NCI-H345 treated with DMSO at 0.1 percent for 48 hours (cell line): Measurements from ENCODE around the gene EPHA1.
A peak's percentile ranks its signal among the peaks of the same experiment; 100 is the strongest.

Source experiments
- DNase-seq: peaks from one replicate; lab custom pipeline; 2025; ENCODE audit not compliant: unreplicated experiment; lab: John Stamatoyannopoulos, UW

The EPHA1 gene

DNA sequence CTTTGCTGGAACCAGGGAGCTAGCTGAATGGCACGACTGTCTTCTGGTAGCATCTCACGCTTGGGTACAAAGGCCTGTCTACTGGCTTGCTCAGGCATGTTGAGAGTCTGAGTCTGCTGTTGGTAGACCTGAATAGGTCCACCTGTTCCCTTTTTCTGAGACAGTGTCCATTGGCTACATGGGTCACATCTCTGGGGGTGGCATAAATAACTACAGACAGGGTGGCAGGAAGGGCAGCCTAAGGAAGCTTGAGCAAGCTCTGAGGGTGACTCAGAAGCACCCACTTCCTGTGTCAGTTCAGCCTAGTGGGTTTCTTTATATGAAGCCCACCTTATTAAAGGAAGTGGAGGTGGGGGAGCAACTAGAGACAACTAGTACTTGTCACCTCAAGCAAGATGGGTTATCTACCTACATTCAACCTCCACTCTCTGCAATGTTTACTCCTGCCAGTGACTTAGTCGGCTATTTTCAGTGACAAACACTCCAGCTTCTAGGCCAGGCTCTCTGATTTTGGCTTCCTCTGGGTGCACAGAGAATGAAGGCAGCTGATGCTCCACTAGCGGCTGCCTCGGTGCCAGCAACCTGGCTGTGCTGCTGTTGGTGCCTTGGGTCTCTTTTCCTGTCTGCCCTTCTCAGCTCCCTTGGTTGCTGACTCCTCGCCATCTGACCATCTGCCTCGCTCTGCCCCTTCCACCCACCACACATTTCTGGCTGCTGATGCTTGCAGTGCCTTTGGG is 33.2 kb downstream of the EPHA1 start:
- DNase-seq: no peak

DNA sequence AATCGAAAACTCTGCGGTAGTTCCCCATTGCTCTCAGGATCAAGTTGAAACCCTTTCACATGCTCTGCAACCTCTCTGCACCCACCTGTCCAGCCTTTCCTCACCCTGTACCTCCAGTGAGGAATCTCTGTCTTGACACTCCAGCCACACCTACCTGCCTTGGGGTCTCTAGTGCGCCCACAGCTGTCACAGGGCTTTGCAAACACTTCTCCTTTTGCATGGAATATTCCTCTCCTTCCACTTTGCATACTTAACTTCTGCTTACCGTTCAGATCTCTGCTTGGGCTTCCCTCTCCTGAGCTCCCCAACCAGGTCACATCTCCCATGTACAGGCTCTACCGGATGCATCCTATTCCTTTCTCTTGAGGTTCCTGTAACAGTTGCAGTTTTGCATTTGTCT is 34.1 kb downstream of the EPHA1 start:
- no peak for DNase-seq

DNA sequence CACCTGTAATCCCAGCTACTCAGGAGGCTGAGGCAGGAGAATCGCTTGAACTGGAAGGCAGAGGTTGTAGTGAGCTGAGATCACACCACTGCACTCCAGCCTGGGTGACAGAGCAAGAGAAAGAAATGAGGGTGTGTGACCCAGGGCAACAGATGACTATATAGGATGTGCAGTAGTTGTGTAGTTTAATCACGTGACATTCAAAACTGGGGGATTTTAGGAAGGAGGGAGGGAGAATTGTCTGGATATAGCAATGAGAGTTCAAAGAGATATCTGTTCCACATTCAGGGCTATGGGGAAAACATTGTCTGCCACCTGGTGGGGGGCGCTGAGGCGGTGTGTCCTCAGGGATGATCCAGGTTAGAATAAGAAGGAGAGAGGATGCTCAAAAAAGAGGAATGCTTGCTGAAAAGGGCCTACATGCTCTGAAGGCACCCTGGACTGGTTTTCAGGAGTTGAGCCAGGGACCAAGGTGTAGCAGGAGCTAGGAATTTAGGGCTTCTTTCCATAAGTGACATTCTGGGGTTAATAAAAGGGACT is 35.3 kb downstream of the EPHA1 start:
- DNase-seq: no peak

DNA sequence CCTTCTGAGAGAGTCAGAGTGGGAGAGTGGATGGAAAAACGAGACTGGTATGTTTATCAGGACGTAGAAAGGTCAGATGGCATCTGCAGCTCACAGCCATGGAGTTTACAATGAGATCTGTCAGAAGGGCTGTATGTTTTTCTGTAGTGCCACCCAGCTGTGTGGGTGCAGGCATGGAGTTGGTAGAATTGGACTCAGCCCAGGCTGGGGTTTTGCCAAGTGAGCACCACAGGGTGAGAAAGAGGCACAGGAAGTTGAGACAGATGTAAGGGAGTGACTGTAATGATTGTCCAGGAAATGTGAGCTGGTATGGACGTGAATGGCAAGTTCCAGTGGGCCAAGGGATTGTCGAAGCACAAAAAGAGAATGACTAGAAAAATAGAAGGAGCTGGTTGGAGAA is 36.6 kb downstream of the EPHA1 start:
- DNase-seq: no peak

DNA sequence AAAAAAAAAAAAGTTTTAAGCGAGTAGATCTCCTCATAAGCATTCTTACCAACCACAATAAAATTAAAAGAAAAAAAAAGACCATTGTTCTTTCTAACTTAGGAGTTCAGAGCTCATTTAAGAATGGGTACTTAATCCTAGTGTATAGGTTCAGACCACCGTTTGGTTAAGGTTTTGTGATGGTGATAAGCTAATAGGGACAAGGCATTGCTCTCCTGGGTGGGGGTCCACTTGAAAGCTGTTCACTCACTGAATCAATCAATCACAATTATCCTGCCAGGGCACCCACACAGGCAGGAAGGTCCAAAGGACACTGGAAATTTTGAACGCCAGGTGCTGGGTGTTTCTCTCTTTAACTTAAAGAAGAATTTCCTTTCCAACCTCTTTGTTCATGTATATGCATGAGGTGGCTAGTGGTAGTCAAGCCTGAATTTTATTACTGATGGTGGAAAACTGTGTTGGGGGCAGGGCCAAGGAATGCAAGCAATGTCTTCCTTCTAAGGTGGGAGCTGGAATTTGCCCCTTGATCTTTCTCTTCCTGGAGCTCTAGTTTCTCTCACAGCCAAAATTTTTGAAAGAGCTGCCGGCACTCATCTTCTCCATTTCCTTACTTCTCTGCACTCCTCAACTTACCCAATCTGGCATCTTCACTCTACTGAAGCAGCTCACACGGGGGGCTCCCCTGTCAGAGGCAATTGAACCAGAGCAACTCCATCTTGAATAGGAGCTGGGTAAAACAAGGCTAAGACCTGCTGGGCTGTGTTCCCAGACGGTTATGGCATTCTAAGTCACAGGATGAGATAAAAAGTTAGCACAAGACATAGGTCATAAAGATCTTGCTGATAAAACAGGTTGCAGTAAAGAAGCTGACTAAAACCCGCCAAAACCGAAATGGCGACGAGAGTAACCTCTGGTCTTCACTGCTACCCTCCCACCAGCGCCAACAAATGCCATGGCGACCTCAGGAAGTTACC is 38.7 kb downstream of the EPHA1 start:
- DNase-seq: no peak

DNA sequence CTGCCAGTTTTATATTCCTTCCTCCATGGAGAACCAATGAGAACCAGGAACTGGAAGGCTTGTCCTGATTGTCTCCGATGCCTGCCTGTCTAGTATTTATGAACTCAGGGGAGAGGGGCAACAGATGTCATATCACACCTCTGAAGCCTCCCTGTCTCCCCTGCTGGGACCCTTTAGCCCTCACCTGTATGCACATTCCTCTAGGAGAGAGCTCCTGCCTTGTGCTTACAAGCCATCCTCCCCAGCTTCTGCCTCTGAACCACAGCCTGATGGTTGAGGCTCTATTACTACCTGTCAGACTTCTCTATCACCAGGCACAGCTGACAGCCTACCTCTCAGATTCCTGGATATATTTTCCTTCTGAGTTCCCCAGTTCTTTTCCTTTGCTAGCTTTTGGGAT is 40.3 kb downstream of the EPHA1 start:
- DNase-seq: no peak

DNA sequence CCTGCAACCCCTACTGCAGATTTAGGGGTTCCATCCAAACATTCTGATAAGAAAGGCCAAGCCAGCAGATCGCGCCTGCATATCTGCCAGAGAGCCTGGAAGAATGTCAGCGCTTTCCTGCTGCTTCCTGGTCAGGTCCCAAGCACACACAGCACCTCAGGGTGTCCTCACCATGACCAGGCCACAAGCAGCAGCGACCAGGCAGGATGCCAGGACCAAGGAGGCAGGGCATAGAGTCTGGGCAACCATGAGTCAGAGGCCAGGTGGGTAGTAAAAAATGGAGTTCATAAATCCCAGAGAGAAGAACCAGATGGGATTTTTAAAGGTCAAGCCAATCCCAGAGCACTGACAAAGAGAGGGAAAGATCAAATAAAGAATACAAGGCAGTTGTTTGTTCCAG is 40.7 kb downstream of the EPHA1 start:
- DNase-seq: no peak

DNA sequence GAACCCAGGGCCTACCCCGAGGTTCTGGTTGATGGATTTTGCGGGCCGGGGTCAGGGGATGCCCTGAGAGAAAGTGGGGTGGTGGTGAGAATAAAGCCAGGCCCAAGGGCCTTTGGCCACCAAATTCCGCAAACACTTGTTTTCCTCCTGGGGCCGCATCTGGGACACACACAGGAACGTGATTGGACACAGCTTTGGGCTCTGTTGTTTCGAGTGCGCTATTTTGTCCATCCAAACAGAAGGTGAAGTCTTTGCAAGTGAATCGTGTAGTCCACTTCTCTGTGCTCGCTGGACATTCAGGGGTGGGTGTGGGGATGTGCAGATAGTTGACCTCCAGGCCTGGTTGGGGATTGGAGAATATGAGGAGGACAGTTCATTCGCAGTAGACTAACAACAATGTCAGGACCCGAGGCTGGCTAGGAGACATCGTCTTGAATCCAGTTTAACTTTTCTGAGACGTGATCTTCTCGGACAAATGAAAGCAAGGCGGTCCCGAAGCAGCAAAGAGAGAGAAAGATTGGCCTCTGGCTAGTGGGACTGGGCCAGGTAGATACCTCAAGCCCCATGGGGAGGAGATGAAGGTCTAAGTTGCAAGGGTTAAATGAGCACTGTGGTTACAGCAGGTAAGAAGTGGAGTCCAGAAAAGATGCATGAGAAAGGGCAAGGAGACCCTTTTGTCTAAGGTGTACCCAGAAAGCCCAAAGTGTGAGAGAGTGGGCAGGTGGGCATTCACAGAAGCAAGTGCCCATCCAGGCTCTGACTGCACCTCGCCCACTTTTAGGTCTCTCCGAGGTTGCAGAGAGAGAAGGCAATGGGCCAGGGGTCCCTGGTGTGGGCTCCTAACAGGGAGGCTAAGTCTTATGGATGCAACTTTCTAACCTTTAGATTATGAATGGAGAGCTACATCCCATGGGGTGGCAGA is 45.4 kb downstream of the EPHA1 start:
- DNase-seq: no peak

DNA sequence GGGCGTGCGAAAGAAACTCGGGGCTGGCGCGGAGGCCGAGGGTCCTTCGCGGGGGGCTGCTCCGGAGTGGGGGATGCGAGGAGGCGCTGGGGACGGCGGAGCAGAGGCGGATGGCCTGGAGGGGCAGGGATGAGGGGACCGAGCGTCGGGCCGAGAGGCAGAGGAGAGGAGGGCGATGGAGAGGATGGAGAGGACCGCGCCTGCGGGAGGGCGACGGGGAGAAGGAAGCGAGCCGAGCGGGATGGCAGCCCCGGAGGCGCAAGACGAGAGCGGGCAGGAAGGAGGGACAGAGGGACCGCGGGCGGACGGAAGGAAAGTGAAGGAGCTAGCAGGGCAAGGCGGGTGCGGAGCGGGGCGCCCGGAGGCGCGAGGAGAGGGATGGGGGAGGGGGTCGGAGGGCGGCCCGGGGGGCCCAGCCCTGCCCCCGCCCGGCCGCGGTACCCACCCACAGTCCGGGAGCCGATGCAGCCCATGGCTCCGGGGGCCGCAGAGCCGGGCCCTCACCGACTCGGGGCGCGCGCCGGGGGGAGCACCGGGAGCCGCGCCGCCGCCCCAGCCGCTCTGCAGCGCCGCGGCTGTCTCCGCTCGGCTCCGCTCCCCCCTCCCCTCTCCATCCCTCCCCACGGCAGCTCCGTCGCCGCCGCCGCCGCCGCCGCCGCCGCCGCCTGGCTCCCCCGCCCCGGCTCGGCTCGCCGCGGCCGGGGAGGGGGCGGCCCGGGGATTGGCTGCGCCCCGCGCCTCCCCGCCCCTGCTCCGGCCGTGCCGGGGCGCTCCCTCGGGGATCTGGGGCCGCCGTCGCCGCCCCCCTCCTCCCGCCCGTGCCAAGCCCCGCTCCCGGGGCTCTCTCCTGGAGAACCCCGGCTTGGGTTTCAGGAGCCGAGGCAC is 46.3 kb downstream of the EPHA1 start, which contains the start of gene FAM131B:
FAM131B (minus strand) TSS at position 583 of the 885 bp plus-strand sequence; CDS start at position 473, 110 bp downstream.
- no peak for DNase-seq

DNA sequence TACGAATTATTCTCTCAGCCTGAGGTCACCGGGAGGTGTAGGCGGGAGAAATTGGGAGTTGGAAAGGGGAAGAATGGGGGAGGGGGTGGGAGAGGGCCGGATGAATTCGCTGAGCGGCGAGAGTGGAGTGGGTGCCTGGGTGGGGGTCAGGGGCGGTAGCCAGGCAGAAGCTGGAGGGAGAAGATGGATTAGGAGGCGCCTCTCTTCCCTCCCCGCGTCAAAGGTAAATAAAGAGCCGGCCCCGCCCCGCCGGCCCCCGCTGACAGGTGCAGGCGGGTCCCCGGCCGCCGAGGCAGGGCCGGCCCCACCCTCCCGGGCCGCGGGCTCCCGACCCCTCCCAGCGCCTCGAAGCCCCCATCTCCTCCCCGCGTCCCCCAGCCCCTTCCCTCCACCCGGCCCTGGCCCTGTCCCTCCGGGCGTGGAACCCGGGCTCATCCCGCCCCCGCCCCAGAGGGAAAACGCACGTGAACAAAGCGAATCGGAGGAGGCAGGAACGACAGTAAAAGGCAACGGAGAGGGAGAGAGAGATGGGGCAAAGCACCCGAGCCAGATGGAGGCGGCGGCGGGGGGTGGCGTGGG is 47.0 kb downstream of the EPHA1 start:
- peak; percentile 36 for DNase-seq

DNA sequence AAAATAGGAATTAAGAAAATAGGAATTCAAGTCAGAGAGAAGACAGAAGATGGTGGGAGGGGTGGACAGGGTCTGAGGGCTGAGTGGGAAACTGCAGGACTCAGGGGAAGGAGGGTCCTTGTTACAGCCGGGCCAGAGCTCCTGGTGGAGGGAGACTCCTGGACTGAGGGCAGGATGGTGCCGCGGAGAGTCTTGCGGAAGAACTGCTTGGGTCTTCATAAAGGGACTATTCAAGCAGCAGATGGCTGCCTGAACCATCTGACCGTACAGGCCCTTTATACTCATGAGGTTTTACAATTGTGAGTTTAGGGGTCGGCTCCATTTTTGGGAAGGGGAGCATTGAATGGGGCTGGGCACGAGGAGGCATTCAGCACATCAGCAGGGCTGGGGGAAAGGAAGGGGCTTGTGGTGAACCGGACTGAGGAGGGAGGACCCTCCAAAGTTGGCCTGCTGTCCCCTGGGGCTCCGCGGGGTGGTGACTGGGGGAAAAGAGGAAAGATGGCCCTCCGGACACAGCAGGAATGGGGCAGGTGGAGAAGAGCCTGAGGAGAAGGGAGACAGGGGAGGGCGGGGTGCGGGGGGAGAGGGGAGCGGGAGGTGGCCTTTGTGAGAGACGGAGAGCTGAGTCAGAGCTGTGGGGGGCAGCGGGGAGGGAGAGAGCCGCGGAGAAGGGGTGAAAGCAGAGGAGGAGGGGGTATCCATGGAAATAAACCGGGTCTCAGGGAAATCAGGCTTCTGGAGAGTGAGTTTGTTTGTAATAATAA is 47.7 kb downstream of the EPHA1 start:
- peak; percentile 36 for DNase-seq

DNA sequence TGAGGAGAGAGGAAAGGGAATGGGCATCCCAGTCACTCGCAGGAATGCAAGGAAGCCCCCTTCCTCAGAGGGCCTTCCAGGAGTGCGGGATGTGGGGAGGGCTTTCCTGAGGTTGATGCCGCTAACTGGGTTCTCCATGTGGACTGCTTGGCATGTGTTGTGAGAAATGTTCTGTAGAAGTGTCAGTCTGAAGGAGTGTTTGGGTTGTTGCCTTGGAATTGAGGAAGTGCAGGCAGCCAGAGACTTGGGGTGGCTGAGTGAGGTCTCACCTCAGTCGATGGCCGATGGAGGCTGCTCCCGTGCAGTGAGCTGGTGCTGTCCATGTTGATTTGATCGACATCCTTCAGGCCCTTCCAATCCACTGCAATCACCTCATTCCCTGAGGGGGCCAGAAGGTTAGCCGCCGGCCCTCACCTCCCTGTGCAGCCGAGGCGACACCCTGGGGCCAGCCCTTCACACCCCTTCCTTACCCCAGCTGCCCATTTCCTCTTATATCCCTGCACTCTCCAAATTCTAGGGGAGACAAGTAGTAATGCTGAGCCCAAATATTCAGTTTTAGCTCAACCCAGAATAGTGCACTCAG is 48.8 kb downstream of the EPHA1 start:
- DNase-seq: no peak

DNA sequence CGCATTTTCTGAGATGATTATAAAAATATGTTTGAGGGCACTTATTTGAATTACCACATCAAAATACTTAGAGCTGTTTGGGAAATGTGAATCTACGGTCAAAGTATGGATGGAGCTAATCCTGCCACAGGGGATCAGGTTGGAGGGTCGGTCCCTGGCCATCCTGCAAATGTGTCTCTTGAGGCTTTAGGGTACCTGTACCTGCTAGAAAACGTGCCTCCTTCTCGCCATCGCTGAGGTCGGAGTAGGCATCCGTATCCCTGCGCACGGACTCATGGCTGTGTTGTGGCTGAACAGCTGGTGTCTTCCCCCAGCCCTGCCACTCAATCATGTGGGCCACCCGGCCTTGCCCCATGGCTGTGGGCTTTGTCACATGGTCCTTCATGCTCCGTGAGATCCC is 50.0 kb downstream of the EPHA1 start:
- no peak for DNase-seq

DNA sequence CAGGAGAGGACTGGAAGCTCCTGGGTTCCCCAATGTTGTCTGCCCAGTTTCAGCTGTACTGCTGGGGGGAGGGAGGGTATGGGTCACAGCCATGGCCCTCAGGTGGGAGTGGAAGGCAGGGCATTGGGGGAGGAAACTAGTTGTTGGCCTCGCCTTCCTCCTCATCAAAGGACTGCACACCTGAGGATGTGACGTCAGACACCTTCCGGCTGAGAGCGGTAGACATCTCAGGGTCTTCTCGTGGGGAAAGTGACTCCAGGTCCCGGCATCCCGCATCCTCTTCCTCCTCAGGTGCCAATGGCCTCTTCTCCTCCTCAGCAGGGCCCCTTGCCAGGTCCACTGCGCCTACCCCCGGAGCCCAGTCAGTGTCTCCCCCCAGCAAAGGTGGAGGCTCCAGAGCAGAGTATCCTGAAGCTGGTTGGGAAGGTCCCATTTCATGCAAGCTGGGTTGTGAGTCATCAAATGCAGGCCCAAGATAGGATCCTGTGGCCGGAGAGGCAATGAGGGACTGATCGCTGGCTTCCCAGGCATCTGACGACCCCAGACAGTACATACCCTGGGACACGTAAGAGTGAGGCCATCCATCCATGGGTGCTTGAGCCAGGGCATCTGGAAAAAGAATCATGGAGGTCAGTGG is 52.1 kb downstream of the EPHA1 start:
- DNase-seq: no peak

DNA sequence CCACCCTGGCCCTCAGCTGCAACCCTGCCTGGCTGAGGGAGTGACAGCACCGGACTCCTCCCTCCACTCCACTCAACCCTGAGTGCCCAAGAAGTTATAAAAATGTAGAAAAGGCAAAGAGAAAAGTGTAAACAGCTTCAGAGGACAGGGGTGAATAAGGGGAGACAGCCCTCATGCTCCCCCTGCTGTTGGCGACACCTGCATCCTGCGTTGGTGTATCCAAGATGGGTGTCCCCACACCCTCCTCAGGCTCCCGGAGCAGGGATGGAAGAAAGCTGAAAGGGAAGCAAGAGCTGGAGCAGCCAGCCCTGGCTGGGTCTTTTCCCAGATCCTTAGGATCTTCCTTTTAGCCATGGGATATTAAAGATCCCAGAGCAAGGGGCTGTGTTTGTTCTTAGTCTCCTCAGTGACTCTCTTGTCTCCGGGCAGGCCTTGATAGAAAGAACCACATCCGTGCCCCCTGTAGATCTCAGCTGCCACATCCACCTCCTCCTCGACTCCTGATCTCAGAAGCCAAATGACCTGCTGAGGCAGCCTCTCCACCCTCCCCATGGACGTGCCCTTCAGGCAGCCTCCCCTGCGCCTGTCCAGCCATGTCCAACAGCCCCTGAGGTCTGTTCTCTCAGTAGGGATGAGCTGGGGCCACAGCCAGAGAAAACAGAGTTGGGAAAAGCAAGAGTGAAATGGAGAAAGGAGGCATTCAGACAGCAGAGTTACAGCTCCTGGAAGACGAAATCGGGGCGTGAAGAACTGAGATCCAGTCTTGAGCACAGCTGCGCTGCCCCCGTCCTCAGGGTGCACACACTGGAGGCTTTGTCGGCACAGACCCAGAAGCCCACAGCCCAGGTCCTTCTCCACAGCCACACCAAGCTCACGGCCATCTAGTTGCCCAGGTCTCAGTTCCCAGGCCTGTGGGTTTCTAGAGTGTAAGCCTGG is 52.9 kb downstream of the EPHA1 start:
- no peak for DNase-seq

DNA sequence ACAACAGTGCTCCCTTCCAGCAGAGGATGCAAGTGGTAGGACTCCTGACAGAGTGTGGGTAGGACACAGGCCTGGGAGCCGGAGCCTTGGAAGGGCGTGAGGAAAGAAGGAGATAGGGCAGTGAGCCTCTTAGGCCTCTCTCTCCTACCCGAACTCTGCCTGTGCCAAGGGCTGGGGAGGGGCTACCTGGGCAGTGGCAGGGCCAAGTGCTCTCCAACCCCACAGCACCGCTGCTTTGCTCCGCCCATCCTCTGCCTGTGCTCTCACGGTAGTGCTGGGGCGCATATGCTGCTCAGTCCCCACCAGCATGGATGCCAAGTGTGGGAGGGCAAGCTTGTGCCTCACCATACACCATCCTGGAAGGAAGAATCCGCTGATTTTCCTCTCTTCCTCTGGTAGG is 53.7 kb downstream of the EPHA1 start:
- no peak for DNase-seq

DNA sequence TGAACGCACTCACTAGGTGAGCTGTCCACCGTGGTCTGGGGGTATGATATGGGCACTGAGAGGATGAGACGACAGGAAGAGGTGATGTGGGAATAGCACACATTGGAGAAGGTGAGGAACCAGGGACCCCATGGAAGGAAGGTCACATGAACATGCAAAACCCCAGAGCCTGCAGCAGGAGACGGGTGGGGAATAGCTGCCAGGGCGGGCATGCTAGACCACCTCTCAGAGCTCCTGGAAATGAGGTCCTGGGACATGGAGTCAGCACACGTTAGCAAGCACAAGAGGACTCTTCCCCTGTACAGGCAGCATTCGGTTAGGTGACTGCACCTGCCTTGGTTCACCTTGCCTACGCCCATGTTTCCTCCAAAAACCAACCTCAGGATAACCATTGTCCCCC is 54.3 kb downstream of the EPHA1 start:
- no peak for DNase-seq
